Measurements from ENCODE around the gene TEX44.
A peak's percentile ranks its signal among the peaks of the same experiment; 100 is the strongest.
"Not testable (repeated sequence)": the region's sequence is repeated elsewhere in the genome, so short reads cannot be mapped to it uniquely, and the experiment has no call there.

TEX44 gene

GRCh38 chr2:231571661-231572191 is 20.9 kb upstream of the TEX44 start:
- no peak for DNase-seq (ENCODE audit: low read depth)

- DNase-seq (ENCODE audit: low read depth): no peak
These were observed 19.6 kb upstream of the TEX44 start for GRCh38 chr2:231573096-231573495.

- no peak for DNase-seq (ENCODE audit: low read depth)
These were observed 18.8 kb upstream of the TEX44 start for GRCh38 chr2:231573698-231574421.

GRCh38 chr2:231575612-231576256 is 16.9 kb upstream of the TEX44 start:
- no peak for DNase-seq (ENCODE audit: low read depth)

GRCh38 chr2:231576465-231576864 is 16.2 kb upstream of the TEX44 start:
- DNase-seq (ENCODE audit: low read depth): no peak

GRCh38 chr2:231578655-231579054 is 14.0 kb upstream of the TEX44 start:
- DNase-seq (ENCODE audit: low read depth): not testable (repeated sequence)

- DNase-seq (ENCODE audit: low read depth): no peak
These were observed 13.1 kb upstream of the TEX44 start for GRCh38 chr2:231579560-231579959.

GRCh38 chr2:231581328-231581727 is 11.3 kb upstream of the TEX44 start:
- no peak for DNase-seq (ENCODE audit: low read depth)

- DNase-seq (ENCODE audit: low read depth): no peak
These were observed 8.7 kb upstream of the TEX44 start for GRCh38 chr2:231583982-231584381.

- DNase-seq (ENCODE audit: low read depth): not testable (repeated sequence)
These were observed 4.9 kb upstream of the TEX44 start for GRCh38 chr2:231587744-231588143.

- DNase-seq (ENCODE audit: low read depth): no peak
These were observed 3.0 kb upstream of the TEX44 start for GRCh38 chr2:231589656-231590055.

GRCh38 chr2:231590614-231591013 is 2.0 kb upstream of the TEX44 start:
- DNase-seq (ENCODE audit: low read depth): no peak

- no peak for DNase-seq (ENCODE audit: low read depth)
These were observed 1.0 kb downstream of the TEX44 start for GRCh38 chr2:231593666-231594065.

GRCh38 chr2:231597014-231597611 is 4.4 kb downstream of the TEX44 start:
- DNase-seq (ENCODE audit: low read depth): peak; percentile 82

- no peak for DNase-seq (ENCODE audit: low read depth)
These were observed 5.0 kb downstream of the TEX44 start for GRCh38 chr2:231597627-231598026.

GRCh38 chr2:231600619-231601355 is 8.1 kb downstream of the TEX44 start:
- no peak for DNase-seq (ENCODE audit: low read depth)

- DNase-seq (ENCODE audit: low read depth): peak; percentile 68
These were observed 8.9 kb downstream of the TEX44 start for GRCh38 chr2:231601356-231602229.

GRCh38 chr2:231602859-231603467 is 10.3 kb downstream of the TEX44 start:
- no peak for DNase-seq (ENCODE audit: low read depth)

GRCh38 chr2:231604101-231604684 is 11.5 kb downstream of the TEX44 start:
- DNase-seq (ENCODE audit: low read depth): no peak

Data from fibroblast of gingiva (primary cell).